ENCODE results near the gene PROK1.

DNA sequence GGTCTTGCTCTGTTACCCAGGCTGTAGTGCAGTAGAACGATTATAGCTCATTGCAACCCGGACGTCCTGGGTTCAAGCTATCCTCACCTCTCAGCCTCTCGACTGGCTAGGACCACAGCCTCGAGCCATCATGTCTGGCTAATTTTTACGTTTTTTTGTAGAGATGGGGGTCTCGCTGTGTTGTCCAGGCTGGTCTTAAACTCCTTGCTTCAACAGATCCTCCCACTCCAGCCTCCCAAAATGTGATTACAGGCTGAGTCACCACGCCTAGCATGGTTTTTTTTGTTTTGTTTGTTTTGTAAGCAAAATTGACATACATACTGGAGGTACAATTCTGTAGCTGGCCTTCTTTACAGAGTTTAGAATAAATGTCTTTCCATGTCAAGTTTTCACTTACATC lies 42.5 kb upstream of the PROK1 start:
- TF ChIP-seq POLR2A (IDR thresholded peaks at IDR 0.05; ENCODE audit: low read length) = no peak
- TF ChIP-seq, protein P1, sequence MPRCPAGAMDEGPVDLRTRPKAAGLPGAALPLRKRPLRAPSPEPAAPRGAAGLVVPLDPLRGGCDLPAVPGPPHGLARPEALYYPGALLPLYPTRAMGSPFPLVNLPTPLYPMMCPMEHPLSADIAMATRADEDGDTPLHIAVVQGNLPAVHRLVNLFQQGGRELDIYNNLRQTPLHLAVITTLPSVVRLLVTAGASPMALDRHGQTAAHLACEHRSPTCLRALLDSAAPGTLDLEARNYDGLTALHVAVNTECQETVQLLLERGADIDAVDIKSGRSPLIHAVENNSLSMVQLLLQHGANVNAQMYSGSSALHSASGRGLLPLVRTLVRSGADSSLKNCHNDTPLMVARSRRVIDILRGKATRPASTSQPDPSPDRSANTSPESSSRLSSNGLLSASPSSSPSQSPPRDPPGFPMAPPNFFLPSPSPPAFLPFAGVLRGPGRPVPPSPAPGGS (IDR thresholded peaks at IDR 0.05) = no peak
- no peak for TF ChIP-seq HOXA7 (CRISPR knock-in tag; IDR thresholded peaks at IDR 0.05)
- TF ChIP-seq, protein P2, sequence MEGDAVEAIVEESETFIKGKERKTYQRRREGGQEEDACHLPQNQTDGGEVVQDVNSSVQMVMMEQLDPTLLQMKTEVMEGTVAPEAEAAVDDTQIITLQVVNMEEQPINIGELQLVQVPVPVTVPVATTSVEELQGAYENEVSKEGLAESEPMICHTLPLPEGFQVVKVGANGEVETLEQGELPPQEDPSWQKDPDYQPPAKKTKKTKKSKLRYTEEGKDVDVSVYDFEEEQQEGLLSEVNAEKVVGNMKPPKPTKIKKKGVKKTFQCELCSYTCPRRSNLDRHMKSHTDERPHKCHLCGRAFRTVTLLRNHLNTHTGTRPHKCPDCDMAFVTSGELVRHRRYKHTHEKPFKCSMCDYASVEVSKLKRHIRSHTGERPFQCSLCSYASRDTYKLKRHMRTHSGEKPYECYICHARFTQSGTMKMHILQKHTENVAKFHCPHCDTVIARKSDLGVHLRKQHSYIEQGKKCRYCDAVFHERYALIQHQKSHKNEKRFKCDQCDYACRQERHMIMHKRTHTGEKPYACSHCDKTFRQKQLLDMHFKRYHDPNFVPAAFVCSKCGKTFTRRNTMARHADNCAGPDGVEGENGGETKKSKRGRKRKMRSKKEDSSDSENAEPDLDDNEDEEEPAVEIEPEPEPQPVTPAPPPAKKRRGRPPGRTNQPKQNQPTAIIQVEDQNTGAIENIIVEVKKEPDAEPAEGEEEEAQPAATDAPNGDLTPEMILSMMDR (IDR thresholded peaks at IDR 0.05) = no peak
- TF ChIP-seq USF2 (IDR thresholded peaks at IDR 0.05) = no peak
- TF ChIP-seq ZFP36 (IDR thresholded peaks at IDR 0.05; ENCODE audit: borderline replicate concordance, partially characterized antibody) = no peak
- no peak for TF ChIP-seq RARB (CRISPR knock-in tag; IDR thresholded peaks at IDR 0.05)
